ENCODE measurements around the gene LONP2. TPM values are rescaled to one million over a fixed set of nuclear protein-coding genes. Genes with fewer than 3 reads are reported as not detected.

Gene LONP2
- total and polyA plus RNA-seq, 2 of the 13 experiments (the other 11 are each of a cell fraction or from before 2014, with no cell fraction given): 39.2 to 63.3 TPM

GRCh38 chr16:48215738-48216137 is 28.4 kb upstream of the LONP2 start (continued):
- no peak for TF ChIP-seq CC2D1A (CRISPR knock-in tag; IDR thresholded peaks at IDR 0.05)
- no peak for TF ChIP-seq ZNF460 (CRISPR knock-in tag; IDR thresholded peaks at IDR 0.05; ENCODE audit: borderline replicate concordance)
- no peak for TF ChIP-seq HDAC6 (IDR thresholded peaks at IDR 0.05; ENCODE audit: low read depth, low read length)
- TF ChIP-seq MED1 (CRISPR knock-in tag; IDR thresholded peaks at IDR 0.05): 0 out of 2 replicates have a peak, but pooled peaks have one; percentile 22
- no peak for TF ChIP-seq ZNF33B (CRISPR knock-in tag; IDR thresholded peaks at IDR 0.05)
- no peak for TF ChIP-seq CREB1 (IDR thresholded peaks at IDR 0.05)
- peak; percentile 17; the same call in 1 of the 2 replicates for TF ChIP-seq CREB1 (CRISPR knock-in tag; IDR thresholded peaks at IDR 0.05)
- no peak for TF ChIP-seq ARHGAP35 (CRISPR knock-in tag; IDR thresholded peaks at IDR 0.05; ENCODE audit: borderline replicate concordance)
- no peak for TF ChIP-seq ZNF44 (CRISPR knock-in tag; IDR thresholded peaks at IDR 0.05)

- no peak overlapping the region for H3K4me2 ChIP-seq (ENCODE audit: low read depth, low read length)
- H2AFZ ChIP-seq (ENCODE audit: low read length): no peak overlapping the region
- H3K79me2 ChIP-seq (ENCODE audit: insufficient read depth, low read length): no peaks in the 10 kb centered on the region
- 52% methylated on average over 2 of the region's 2 CpGs for WGBS (ENCODE audit: low lambda C conversion rate)
- peaks cover 27% of the 10 kb centered on the region for H3K4me1 ChIP-seq (ENCODE audit: insufficient read depth, low read length)
- no peaks in the 10 kb centered on the region for H3K36me3 ChIP-seq (replicated peaks in 1 of 2; ENCODE audit: control insufficient read depth in 1 of 2, insufficient read depth in 2 of 2, low read length in 2 of 2)
- ATAC-seq: no peak
- H3K27ac ChIP-seq (ENCODE audit: extremely low read length, insufficient read depth, low read length): no peak overlapping the region
- ChIA-PET CTCF (ENCODE audit: low intra/inter-chr PET ratio, low total read pairs) (no interaction called here), POLR2A (no interaction called here)
- no peaks in the 10 kb centered on the region for H4K20me1 ChIP-seq (ENCODE audit: insufficient read depth, low read length)
- H3K9ac ChIP-seq (ENCODE audit: insufficient read depth, low read depth, low read length): no peak overlapping the region
- H3K9me3 ChIP-seq (ENCODE audit: low read length): no peaks in the 10 kb centered on the region
- in situ Hi-C loops (cut with HindIII; ENCODE audit: extremely low pct_ligation_motif_present, low pct_unique_long_range_greater_than_20kb): no loop called here
- H3K27me3 ChIP-seq (ENCODE audit: control insufficient read depth in 1 of 2, insufficient read depth in 2 of 2, low read length in 2 of 2): no peaks in the 10 kb centered on the region
- no peak for DNase-seq (ENCODE audit: low spot score)
- peak; percentile 79 for TF ChIP-seq CEBPB (IDR thresholded peaks at IDR 0.05; ENCODE audit: borderline replicate concordance, low read depth, low read length)
- TF ChIP-seq HNRNPL (IDR thresholded peaks at IDR 0.05; ENCODE audit: low read depth, low read length): no peak
- no peak overlapping the region for H3K4me3 ChIP-seq (replicated peaks in 1 of 3; ENCODE audit: insufficient read depth in 1 of 3, low read depth in 2 of 3, low read length in 3 of 3)
- BruUV-seq (replicated peaks): no TSS peak
- intact Hi-C loops (cut with micrococcal nuclease; ENCODE audit: unreplicated experiment): no loop called here
- FAIRE-seq: no peak
These were observed 26.4 kb upstream of the LONP2 start for GRCh38 chr16:48217708-48218107.
